T1000 (cell line): ENCODE data around the gene KRTAP5-8.
"Not testable (repeated sequence)": the region's sequence is repeated elsewhere in the genome, so short reads cannot be mapped to it uniquely, and the experiment has no call there.

Experiments used
- DNase-seq: peaks from one replicate; lab custom pipeline; 2025; ENCODE audit warnings: mixed read lengths; lab: John Stamatoyannopoulos, UW

KRTAP5-8 gene

DNA sequence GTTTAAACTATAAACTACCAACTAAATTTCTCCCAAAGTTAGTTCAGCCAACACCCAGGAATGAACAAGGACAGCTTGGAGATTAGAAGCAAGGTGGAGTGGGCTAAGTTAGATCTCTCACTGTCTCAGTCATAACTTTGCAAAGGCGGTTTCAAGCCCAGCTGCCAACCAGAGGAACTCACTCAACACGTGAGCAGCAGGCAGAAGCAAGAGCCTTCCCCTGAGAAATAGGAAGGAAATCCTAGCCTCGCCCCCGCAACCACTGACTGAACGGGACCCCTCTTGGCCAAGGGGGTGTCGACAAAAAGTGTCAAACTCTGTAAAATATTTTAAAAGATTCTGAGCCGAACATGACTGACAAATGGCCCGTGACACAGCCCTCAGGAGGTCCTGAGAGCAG lies 6.0 kb downstream of the KRTAP5-8 start:
- DNase-seq: no peak

DNA sequence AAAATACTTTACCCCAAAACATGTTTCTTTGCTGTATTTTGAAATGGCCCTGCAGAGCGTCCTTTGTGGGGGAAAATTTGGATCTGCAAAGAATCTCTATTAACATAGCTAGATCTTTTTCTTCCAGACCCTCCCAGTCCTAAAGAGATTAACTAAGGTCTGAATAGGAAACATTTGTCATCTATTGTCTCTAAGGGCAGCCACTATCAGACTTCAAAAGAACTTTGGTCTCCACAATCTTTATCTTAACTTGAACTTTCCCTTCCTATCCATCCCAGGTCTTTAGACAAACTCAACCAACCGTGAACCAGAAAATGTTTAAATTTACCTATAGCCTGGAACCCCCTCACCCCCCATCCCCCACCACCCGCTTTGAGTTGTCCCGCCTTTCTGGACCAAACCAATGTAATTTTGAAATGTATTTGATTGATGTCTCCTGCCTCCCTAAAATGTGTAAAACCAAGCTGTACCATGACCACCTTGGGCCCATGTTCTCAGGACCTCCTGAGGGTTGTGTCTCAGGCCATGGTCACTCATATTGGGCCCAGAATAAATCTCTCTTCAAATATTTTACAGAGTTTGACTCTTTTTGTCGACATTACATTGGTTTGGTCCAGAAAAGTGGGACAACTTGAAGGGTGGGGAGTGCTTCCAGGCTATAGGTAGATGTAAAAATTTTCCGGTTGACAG lies 6.8 kb downstream of the KRTAP5-8 start:
- no peak for DNase-seq

DNA sequence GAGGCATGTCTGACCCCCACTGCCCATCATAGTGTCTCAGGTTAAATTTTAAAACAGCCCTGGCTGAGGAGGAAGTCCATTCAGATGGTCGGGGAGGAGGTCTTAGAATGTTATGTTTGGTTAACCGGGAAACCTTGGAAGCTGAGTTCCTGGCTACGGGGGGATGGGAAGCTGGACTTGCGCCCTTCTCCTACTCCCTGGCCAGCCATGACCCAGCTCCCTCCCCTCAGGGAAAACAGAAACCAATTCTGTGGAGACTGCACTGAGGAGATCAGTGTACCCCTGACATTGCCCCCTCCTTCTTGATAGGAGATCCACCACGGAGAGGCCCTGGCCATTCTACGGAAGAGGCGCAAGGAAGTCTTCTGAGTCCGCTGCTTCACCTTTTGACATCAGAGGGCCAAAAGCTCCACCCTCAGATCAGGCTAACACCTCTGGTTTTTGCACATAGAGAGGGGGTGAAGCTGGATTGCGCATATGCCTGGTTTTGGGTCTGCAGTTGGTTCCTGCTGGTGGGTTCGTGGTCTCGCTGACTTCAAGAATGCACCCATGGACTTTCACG lies 7.7 kb downstream of the KRTAP5-8 start:
- no peak for DNase-seq

DNA sequence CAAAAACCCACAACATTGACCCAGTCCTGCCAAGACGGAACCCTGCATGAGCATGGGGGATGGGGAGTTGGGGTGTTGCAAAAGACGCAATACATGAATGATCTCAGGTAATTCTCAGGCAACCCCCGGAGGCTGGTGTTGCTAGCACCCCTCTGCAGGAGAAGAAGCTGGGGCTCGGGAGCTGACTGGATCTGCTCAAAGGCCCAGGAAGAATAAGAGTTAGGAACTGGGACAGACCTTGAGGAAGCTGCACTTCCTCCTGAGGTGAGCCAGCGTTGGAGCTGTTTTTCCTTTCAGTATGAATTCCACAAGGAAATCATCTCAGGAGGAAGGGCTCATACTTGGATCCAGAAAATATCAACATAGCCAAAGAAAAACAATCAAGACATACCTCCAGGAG lies 10.3 kb downstream of the KRTAP5-8 start, which contains the start of gene KRTAP5-9:
TSS of gene KRTAP5-9 (plus strand) at position 301 of the 400 bp plus-strand sequence. CDS start 238 bp downstream, outside the sequence.
- no peak for DNase-seq

DNA sequence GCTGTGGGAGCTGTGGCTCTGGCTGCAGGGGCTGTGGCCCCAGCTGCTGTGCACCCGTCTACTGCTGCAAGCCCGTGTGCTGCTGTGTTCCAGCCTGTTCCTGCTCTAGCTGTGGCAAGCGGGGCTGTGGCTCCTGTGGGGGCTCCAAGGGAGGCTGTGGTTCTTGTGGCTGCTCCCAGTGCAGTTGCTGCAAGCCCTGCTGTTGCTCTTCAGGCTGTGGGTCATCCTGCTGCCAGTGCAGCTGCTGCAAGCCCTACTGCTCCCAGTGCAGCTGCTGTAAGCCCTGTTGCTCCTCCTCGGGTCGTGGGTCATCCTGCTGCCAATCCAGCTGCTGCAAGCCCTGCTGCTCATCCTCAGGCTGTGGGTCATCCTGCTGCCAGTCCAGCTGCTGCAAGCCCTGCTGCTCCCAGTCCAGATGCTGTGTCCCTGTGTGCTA lies 10.9 kb downstream of the KRTAP5-8 start:
- DNase-seq: no peak

DNA sequence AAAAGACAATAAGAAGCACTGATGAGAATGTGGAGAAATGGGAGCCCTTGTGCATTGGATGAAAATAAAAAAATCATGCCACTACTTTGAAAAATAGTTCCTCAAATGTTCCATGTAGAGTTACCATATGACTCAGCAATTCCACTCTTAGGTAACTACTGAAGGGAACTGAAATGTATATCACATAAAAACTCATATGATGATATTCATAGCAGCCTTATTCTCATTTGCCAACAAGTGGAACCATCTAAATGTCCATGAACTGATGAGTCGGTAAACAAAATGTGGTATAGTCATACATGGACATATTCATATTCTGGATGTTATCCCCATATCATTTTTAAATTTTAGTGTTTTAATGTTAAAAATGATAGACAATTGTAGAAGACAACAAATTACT lies 13.9 kb downstream of the KRTAP5-8 start:
- DNase-seq: no peak

DNA sequence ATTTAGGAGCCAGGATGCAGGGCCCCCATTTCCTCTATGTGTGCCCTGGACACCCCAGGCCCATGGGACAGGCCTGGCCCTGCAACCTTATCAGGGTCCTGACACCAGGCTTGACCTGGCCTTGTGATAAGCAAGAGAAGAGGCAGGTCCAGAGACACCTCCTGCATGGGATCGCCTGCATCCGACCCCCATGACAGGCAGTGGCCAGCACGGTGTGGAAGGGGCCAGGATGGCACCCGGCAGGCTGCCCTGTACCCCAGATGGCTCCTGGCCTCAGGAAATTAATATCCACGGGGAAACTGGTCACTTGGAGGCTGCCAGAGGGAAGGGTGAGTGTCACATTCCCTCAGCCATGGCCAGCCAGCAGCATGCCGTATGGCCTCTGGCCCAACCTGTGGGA lies 17.2 kb downstream of the KRTAP5-8 start:
- no peak for DNase-seq

GRCh38 chr11:71555508-71555907 lies 17.7 kb downstream of the KRTAP5-8 start:
- no peak for DNase-seq

DNA sequence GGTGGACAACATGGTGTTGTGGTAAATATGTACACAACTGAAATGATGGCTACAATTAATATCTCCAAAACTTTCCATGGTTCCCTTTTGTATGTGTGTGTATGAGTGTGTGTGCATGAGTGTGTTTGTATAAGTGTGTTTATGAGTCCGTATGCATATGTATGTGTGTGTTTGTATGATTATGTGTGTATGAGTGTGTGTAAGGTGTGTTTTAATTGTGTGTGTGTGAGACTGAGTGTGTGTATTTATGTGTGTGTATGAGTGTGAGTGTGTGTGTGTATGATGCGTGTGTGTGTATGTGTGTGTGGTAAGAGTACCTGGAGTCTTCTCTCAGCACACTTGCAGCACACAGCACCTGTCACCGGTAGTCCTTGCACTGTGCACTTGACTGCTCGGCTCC lies 18.2 kb downstream of the KRTAP5-8 start:
- DNase-seq: no peak

- DNase-seq: no peak
These were observed 19.4 kb downstream of the KRTAP5-8 start for GRCh38 chr11:71557257-71557656.

GRCh38 chr11:71558996-71559395 lies 21.2 kb downstream of the KRTAP5-8 start:
- no peak for DNase-seq

DNA sequence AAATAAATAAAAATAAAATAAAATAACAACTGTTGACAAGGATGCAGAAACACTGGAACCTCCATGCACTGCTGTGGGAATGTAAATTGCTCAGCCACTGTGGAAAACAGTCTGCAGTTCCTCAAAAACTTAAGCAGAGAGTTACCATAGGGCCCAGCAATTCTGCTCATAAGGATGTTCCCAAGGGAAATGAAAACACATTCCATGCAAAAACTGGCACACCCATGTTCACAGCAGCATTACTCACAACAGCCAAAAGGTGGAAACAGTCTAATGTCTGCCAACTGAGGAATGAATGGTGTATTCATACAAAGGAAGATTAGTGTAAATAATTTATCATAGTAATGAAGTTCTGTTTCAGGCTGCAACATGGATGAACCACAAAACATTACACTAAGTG lies 24.3 kb downstream of the KRTAP5-8 start:
- DNase-seq: no peak

DNA sequence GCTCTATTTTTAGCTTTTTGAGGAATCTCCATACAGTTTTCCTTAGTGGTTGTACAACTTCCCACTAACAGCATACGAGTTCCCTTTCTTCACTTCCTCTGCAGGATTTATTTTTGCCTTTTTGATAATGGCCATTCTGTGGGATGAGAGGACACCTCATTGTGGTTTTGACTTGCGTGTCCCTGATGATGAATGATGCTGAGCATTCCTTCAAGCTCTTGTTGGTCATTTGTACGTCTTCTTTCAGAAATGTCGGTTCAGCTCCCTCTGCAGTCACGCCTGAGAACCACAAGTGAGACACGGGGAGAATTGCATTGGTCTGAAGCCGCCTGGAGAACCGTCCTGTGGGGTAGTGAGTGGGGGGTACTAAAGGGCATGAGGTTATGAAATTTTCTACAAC lies 25.6 kb downstream of the KRTAP5-8 start:
- no peak for DNase-seq

DNA sequence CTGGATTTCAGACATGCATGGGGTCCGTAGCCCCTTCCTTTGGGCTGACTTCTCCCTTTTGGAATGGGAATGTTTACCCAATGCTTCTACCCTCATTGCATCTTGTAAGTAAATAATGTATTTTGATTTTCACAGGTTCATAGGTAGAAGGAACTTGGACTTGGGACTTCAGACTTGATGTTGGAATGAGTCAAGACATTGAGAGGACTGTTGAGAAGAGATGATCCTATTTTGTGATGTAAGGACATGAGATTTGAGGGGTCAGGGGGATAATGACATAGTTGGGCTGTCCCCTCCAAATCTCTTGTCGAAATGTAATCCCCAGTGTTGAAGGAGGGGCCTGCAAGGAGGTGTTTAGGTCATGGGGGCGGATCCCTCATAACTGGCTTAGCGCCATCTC lies 26.6 kb downstream of the KRTAP5-8 start:
- no peak for DNase-seq

- no peak for DNase-seq
These were observed 27.4 kb downstream of the KRTAP5-8 start, which contains the start of gene KRTAP5-10 for GRCh38 chr11:71565263-71565662. Gene KRTAP5-10, plus strand, starts transcription at chr11:71565563. Its CDS starts 25 bp downstream, at chr11:71565588.

- no peak for DNase-seq
These were observed 28.3 kb downstream of the KRTAP5-8 start for GRCh38 chr11:71566081-71566620.

DNA sequence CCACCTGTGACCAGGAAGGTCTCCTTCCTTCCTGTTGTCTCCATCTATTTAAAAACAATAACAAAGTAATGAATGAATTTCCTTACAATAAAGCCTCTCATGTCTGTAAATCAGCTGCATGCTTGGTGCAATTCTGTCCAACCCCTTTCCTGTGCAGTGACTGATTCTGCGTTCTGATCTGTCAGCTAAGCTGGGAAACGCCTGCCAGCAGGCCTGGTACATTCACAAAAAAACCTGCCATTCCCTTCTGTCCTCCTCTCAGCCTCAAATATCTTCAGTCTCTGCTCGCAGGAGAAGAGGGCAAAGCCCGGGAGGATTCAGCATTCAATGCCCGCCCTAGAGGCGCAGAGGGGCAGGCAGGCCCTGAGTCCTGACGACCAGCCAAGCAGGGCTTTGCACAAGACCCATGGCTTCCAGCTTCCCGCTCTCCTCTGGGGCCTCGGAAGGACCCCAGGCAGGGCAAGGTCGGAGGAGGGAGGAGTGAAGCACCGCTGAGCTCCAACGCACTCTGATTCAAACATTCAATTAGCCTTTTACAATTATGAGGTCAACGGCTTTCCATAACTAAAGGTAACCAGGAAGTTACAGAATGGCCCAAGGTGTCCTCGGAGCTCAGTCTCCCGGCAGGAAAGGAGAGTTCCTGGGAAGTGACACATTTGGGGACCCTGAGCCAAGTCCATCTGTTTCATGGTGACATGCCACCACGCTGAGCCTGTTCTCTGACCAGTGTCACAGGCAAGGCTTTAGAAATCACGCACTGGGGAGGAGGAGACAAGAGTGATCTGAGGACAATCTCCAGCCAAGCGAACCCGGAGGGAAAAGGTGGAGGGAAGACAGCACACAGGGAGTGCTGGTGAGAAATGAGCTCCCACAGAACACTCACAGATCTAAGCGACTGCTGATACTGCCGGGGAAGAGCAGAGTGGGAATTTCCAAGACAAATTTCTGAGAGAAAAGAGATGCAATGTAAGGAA lies 29.1 kb downstream of the KRTAP5-8 start:
- not testable (repeated sequence) for DNase-seq

DNA sequence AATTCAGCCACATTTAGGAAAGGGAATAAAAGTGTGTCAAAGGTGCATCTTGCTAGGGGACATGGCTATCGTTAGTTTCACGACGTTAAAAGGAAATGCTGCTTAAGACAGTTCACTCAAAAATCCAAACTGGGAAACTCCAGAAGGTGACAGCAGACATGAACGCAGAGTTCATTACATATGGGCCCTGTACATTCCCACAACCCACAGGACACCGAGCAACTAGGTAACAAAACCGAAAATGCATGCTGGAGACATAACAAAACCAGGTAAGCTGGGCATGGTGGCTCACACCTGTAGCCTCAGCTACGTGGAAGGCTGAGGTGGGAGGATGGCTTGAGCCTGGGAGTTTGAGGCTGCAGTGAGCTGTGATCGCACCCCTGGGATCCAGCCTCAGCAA lies 29.8 kb downstream of the KRTAP5-8 start:
- not testable (repeated sequence) for DNase-seq

GRCh38 chr11:71568704-71569349 lies 31.0 kb downstream of the KRTAP5-8 start:
- no peak for DNase-seq

DNA sequence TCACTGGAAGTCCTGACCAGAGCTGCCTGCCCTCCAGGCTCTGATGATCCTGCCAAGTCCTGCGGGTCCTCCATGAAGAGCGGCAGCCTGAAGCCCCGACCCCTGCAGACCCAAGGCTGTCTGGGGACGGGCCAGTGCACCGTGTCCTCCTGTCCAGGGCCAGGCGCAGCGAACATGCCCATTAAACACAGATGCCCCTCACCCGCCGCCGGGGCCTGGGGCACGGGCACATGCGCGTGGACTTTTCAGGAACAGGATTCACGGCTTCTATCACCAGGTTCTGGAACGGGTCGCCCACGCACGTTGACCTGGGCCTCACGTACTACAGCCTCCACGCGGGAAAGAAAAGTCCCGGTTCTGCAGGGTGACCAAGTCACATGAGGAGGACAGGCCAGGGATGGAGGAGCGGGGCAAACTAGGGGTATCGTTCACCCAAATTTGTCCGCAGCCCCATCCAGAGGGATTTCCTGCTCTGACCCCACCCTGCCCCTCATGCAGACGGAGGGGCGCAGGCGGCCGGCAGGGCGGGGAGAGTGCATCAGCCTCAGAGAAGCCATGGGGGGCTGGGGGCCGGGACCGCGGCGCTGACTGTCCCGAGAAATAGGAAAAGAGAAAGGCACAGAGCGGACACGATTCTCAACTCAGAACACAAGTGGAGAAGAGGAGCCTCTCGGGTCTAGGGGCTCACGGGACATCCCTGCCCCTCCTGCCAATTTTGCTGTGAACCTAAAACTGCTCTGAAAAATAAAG lies 33.5 kb downstream of the KRTAP5-8 start:
- DNase-seq: not testable (repeated sequence)

GRCh38 chr11:71572811-71573210 lies 35.0 kb downstream of the KRTAP5-8 start:
- DNase-seq: no peak
